Kidney (tissue), 22 donors: ENCODE results near the gene UTS2B. TPM values are rescaled to one million over a fixed set of nuclear protein-coding genes. Genes with fewer than 3 reads are reported as not detected.
A peak's percentile ranks its signal among the peaks of the same experiment; 100 is the strongest.

ENCODE experiments used
- DNase-seq, 5 donors: peaks; one replicate each; pipeline ENCODE4 v3.0.0-alpha.2; 2013 to 2020
- FAIRE-seq: peaks from 2 replicates; lab custom pipeline; 2012; peaks lifted over from hg19 to GRCh38; lab: Jason Lieb, UNC
- H3K27ac ChIP-seq, 2 donors: one replicate each; pipeline ENCODE4 v1.7.0; 2013; ENCODE audit warnings: low read depth in 2 of 2, low read length in 2 of 2, inconsistent platforms in 1 of 2
- H3K27me3 ChIP-seq: one replicate; pipeline ENCODE4 v1.7.1; 2013; ENCODE audit warnings: low read length, inconsistent platforms; ENCODE audit not compliant: control insufficient read depth, insufficient read depth
- H3K36me3 ChIP-seq, 3 donors: one replicate each; pipeline versions ENCODE4 v1.7.0 to v1.7.1; 2013; ENCODE audit warnings: low read length in 3 of 3, control low read depth in 1 of 3, inconsistent platforms in 1 of 3; ENCODE audit not compliant: insufficient read depth in 3 of 3, control insufficient read depth in 2 of 3
- H3K4me1 ChIP-seq, 3 donors: one replicate each; pipeline versions ENCODE4 v1.7.0 to v1.7.1; 2013; ENCODE audit warnings: low read length in 3 of 3, inconsistent platforms in 1 of 3, low read depth in 1 of 3; ENCODE audit not compliant: control insufficient read depth in 2 of 3, insufficient read depth in 2 of 3
- H3K4me3 ChIP-seq, 3 donors: one replicate each; pipeline versions ENCODE4 v1.7.0 to v1.8.1; 2013; ENCODE audit warnings: low read length in 3 of 3, control low read depth in 1 of 3, inconsistent platforms in 1 of 3
- H3K9ac ChIP-seq, 3 donors: one replicate each; pipeline versions ENCODE4 v1.7.0 to v1.7.1; 2013; ENCODE audit warnings: low read length in 3 of 3, control low read depth in 1 of 3, inconsistent platforms in 1 of 3
- H3K9me3 ChIP-seq, 3 donors: one replicate each; pipeline versions ENCODE4 v1.7.0 to v1.7.1; 2013; ENCODE audit warnings: low read length in 3 of 3, control low read depth in 1 of 3, inconsistent platforms in 1 of 3; ENCODE audit not compliant: control insufficient read depth in 2 of 3, insufficient read depth in 1 of 3
- CTCF ChIP-seq: IDR thresholded peaks from 3 replicates; pipeline ENCODE4 v1.5.1; 2012; ENCODE audit warnings: mild to moderate bottlenecking, moderate library complexity, borderline replicate concordance; ENCODE audit not compliant: insufficient read depth; ENCODE audit errors: extremely low read depth
- intact Hi-C: fragments of 100-400 bp; cut with DNase I; formaldehyde crosslinking; loops from one replicate; pipeline ENCODE4 v1.11.1; 2022
- long read RNA-seq, 10 donors: library from polyadenylated mRNA in 1 of 10; unstranded in 1 of 10; transcript quantifications; one replicate each; pipeline ENCODE4 v2.0.0 and lab custom pipeline, GENCODE V29; 2021 to 2026
- polyA plus RNA-seq: library from polyadenylated mRNA; stranded (reverse); fragments of 350-450 nt; fragmentation: Illumina TruSeq; extraction: RNeasy Lipid Tissue Mini Kit (QIAGEN cat#74804); gene quantifications from one replicate; pipeline ENCODE4 v1.2.3, GENCODE V29; 2014; ENCODE audit warnings: low read depth, low replicate concordance; ENCODE audit not compliant: insufficient read depth
- total RNA-seq: library from RNA; stranded (reverse); fragmentation: NEBNext Ultra II Directional; extraction: Animal tissue kit (Norgen Biotek cat#: 25700); gene quantifications from one replicate; pipeline ENCODE4 v1.2.1, GENCODE V29; 2021
- donor health status: control.
- donor health status: control.
- donor health status: control.
- donor health status: control.
- donor health status: control.
- donor health status: DM: yes; HTN: yes; CAD: no.
- donor health status: Normal renal cell carcinoma (clear cell type).

Gene UTS2B
- total RNA-seq, result 0.41 TPM
- not detected for polyA plus RNA-seq
- long read RNA-seq, donor 1, result 0 reads
- long read RNA-seq, donor 2, partial matches to known transcripts, result 64 of 82 reads
- long read RNA-seq, donor 2, other reads (novel, unspliced or antisense), result 18 of 82 reads
- long read RNA-seq, donor 3, result 0 reads
- long read RNA-seq, donor 4, partial matches to known transcripts, result 117 of 117 reads
- long read RNA-seq, donor 4, other reads (novel, unspliced or antisense), result 0 of 117 reads
- long read RNA-seq, donor 5, result 0 reads
- long read RNA-seq, donor 6, result 0 reads
- long read RNA-seq, donor 7, result 0 reads
- long read RNA-seq, donor 8, result 0 reads
- long read RNA-seq, donor 9, result 0 reads
- long read RNA-seq, donor 10, partial matches to known transcripts, result 130 of 130 reads
- long read RNA-seq, donor 10, other reads (novel, unspliced or antisense), result 0 of 130 reads

- Histone ChIP-seq H3K27me3 (no peaks in the 10 kb centered on the region), H3K9ac (peak within 1 kb of the TSS; percentile 73 to 86 (median 74)), H3K27ac (peak within 1 kb of the TSS; percentile 95 to 96), H3K4me1 (peaks cover 0 to 15% (median 7%) of the 10 kb centered on the region in 3 donors), H3K4me3 (peak within 1 kb of the TSS; percentile 67 to 92 (median 83)), H3K9me3 (no peaks in the 10 kb centered on the region), H3K36me3 (no peaks in the 10 kb centered on the region)
- FAIRE-seq (no peak), DNase-seq (peak in 4 of 5 donors; percentile 75 to 90 (median 85))
- intact Hi-C loops, result no loop called here
- TF ChIP-seq CTCF, result no peak
These were observed at the start of gene UTS2B for GRCh38 chr3:191329654-191330529. TSS of gene UTS2B (minus strand) at chr3:191330526. CDS start at chr3:191282189, 48,337 bp downstream.

- peaks cover 0 to 6% (median 2%) of the 10 kb centered on the region in 3 donors for H3K4me1 ChIP-seq
- H3K9me3 ChIP-seq, result no peaks in the 10 kb centered on the region
- TF ChIP-seq CTCF, result no peak
- H3K27ac ChIP-seq, result no peak overlapping the region
- peaks cover 15 to 24% (median 19%) of the 10 kb centered on the region in 3 donors for H3K36me3 ChIP-seq
- FAIRE-seq (no peak), DNase-seq (no peak)
- no peak overlapping the region for H3K9ac ChIP-seq
- H3K4me3 ChIP-seq, result no peak overlapping the region
- intact Hi-C loops, result loop anchor here (10.0 kb wide), 1 partner anchor 145 kb away; no protein-coding TSS in a partner anchor
- no peaks in the 10 kb centered on the region for H3K27me3 ChIP-seq
These were observed 49.7 kb upstream of the UTS2B start for GRCh38 chr3:191380001-191380400.

- no peak for TF ChIP-seq CTCF
- DNase-seq (no peak), FAIRE-seq (no peak)
- Histone ChIP-seq H3K27me3 (no peaks in the 10 kb centered on the region), H3K4me3 (no peak overlapping the region), H3K27ac (no peak overlapping the region), H3K4me1 (peaks cover 0 to 6% (median 2%) of the 10 kb centered on the region in 3 donors), H3K9ac (no peak overlapping the region), H3K36me3 (peaks cover 15 to 27% (median 20%) of the 10 kb centered on the region in 3 donors), H3K9me3 (no peaks in the 10 kb centered on the region)
- intact Hi-C loops, result no loop called here
These were observed 49.1 kb upstream of the UTS2B start for GRCh38 chr3:191379446-191379845.
